CD1c-positive myeloid dendritic cell (primary cell): Measurements from ENCODE around the gene C15orf61.

Source experiments
- DNase-seq: peaks from one replicate; pipeline ENCODE4 v3.0.0-alpha.2; 2016; ENCODE audit errors: extremely low spot score

Gene C15orf61

DNA sequence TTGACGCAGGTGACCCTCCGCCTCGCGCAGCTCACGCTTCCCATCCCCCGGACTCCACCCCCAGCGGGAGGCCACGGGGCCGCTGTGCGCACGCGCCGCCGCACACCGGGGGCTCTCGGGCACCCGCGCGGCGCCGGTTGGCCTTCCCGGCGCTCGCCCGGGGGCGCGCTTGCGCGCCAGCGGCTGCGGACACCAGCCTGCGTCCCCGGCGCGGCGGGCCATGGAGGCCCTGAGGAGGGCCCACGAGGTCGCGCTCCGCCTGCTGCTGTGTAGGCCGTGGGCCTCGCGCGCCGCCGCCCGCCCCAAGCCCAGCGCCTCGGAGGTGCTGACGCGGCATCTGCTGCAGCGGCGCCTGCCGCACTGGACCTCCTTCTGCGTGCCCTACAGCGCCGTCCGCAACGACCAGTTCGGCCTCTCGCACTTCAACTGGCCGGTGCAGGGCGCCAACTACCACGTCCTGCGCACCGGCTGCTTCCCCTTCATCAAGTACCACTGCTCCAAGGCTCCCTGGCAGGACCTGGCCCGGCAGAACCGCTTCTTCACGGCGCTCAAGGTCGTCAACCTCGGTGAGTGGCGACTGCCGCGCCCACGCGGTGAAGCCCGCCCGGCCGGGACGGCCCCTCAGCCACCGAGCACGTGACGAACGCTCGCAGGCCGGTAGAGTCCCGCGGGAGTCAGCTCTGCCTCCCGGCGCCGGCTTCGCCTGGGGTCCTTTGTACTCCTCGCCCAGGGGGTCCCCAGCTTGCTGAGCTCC, at the start of gene C15orf61:
TSS of gene C15orf61 (plus strand) at position 103 of the 754 bp plus-strand sequence. CDS start at position 221, 118 bp downstream.
- DNase-seq: peak; percentile 89

DNA sequence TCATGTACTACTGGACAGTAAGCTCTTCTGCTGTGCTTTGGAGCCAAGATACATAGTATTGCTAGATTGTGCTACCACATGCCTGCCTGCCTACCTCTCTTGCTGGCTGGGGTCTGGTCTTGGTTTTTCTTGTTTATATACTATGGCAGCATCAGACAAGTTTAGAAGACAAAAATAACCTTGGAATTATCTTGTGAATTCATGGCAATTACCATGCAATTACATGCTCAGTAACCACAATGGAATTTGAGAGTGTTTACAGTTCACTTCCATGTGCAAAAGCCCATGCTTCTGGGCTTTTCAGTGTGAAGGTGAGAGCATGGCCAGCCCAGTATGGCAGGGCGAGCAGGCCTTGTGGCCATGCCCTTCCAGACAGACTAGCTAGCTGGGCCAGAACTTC, 48.0 kb upstream of the C15orf61 start:
- no peak for DNase-seq

DNA sequence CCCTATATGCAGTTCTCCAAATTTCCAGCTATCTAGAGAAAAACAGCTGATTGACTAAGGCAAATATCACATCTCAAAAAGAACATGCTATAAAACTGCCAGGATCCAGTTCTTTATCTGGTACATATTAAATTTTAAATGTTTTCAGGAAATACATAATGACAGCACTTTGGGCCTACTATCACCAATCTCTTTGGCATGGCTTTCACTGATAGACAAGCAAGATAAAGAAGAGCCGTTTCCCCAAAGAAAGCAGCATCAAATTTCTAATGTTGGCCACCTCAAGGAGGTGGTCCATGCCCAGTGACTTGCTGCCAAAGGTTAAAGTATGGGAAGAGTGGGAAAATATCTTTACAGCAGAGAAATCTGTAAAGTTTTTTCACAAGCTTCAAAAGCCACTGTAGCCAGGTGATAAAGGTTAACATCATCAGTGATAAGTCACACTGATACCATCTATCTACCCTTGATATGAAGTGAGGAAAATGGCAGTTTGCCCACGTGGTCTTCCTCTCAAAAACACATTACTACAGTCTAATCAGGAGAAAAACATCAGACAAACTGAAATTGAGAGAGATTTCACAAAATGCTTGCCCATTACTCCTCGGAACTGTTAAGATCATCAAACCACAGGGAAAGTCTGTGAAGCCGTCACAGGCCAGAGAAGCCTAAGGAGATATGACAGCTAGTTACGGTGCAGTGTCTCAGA, 46.4 kb upstream of the C15orf61 start:
- no peak for DNase-seq

DNA sequence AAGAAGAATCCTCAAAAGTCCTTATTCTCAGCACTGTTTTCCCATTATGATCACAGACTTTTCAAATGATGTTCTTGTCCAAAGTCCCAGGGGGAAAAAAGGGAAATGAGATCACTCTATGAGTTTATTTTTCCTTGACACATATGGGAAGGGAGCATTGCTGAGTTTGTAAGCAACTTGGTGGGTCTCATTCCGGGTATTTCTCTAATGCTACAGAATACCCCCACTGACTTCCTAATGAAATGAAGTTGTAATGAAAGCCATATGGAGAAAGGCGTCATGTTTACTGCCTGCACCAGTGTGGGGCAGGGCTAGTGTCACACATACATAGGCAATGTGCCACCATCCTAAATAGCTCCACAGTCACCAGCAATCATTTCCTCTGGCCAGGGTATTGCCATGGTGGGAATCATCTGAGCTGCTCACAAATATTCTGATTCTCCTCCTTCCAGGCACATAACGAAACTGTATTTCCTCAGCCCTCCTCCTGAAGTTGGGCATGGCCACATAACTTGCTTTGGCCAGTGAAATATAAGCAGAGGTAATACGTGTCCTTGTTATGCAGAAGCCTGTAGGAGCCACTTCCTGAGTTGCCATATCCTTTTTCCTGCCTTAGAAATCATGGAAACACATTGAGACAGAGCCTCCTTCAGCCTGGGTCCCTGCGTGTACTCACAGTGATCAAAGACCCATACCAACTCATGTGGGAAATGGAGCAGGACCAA, 41.0 kb upstream of the C15orf61 start:
- no peak for DNase-seq

DNA sequence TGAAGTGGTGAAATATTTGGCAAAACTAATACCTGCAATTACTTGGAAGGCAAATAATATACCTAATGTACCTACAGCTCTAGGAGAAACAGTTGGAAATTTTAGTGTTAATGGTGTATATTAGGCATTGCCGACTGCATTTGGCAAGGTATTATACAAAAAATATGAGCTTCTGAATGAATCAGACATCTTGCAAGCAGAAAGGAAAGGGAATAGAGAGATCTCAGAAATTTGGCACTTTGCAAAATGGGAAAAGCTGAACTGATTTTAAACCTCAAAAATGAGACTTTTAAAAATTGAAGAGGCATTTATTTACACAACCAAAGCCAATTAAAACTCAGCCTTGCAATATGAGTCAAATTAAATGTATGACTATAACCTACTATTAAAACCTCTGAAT, 40.2 kb upstream of the C15orf61 start:
- DNase-seq: no peak

DNA sequence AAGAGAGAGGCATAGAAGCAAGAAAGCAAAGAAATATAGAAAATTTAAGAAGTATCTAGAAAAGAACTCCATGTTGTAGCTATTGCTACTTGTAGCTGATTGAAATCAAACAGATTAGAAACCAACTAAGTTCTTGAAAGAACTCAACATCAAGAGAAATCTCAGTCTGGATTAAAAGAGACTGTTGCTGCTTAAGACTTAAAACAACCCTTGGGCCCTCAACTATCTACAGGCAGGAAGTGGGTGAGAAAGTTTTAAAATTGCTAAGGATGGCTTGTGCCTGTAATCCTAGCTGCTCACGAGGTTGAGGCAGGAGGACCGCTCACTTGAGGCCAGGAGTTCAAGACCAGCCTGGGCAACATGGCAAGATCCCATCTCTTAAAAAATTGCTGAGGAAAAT, 39.3 kb upstream of the C15orf61 start:
- DNase-seq: no peak

DNA sequence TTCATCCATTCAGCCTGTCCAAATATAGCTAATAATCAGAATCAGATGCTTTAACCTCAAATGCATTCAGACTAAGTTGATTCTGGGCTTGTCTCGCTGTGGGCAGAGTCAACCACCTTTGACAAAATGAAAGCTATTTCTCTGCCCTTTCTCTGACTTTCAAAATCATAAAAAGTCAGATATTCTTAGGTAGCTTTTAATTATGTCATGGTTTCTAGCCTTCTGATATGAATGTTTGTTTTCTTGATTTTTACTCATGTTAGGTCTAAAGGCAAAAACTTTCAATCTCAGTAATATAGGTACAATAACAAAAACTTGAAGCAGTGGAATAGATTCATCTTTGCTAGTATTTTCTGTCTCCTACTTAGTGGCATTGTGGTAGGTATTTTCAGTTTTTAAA, 25.3 kb upstream of the C15orf61 start:
- no peak for DNase-seq

DNA sequence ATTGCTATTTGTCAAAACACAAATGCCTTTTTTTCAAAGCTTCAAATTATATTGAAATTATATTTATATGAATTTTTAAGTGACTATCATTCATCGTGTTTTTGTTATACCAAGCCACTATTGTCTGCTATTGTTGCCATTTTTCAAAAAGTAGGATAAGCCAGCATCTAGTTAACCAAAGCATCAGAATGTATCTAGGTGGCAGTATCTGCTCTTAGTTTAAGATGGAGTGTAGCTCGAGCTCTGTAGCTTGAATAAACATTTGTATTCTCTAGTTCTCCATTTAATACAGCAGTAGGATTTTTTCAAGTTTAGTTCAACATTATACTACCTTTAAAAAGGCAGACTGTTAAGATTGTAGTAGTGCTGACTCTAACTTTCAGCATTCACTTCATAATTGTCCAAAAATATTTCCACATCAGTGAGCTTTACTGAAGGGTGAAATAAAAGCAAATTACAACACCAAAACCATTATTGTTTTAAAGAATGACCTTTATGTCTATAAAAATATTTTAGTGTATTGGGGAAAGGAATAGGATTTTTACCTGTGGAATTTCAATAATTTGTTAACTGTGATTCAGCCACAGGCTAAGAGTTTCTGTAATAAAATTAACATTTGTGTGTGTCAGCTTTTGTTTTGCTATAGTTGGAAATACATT, 19.6 kb upstream of the C15orf61 start:
- peak; percentile 9 for DNase-seq

DNA sequence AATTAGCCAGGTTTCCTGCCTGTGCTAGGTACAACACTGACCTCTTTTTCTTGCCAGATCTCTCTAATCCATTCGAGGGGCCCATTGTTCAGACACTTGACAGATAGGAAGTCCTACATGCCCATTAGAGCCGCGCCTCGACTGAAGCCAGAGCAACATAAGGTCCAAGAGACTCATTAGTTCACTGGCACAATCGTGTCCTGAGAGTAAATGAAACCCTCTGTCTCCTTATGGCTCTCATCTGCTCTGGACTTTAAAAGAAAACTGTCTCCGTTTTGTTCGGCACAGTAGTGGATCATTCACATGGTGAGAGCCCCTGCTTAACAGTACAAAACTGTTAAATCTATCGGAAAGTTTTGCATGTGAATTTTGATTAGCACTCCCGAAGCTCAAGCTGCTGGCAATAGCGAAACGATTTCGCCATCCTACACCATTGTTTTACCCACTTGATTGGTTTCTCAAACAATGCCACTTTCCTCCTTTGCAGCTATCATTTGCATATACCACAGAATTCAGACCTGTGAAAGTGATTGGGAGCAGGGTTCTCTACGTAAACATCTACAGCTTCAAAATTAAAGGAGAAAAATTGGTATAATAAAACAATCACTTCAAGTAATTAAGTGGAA, 19.0 kb upstream of the C15orf61 start:
- DNase-seq: no peak

DNA sequence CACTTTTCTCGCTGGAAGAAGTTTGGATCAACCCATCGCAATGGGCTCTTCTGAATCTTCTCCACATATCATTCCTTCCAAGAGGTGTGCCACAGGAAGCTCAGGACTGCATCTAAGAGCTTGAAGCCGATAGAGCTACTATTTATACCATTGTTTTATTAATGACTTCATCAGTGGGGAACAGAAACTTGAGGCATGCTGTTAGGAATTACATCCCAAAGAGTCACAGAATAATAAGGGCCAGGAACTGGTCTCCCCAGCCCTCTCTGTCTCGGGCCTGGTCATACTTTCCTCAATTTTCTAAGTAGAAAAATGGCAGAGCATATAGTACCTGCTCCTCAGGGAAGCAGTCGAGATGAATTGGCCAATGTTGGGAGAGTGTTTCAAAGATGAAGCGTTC, 16.9 kb upstream of the C15orf61 start:
- DNase-seq: no peak

DNA sequence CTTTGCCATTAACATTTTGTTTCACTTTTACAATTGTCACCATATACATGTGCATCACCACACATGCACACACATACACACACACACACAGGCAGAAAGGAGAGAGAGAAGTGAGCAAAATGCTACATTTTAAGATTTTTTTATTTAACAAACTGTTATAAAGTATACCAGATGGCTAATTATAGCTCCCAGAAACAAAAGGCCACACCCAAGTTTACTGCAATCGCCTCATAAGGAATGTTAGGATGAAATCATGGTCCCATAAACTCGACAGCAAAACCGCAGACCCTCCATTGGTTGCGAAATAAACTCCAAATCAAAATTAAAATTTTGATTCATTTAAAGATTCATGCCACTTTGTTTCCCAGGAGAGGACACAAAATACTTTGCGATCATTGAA, 16.1 kb upstream of the C15orf61 start:
- no peak for DNase-seq

DNA sequence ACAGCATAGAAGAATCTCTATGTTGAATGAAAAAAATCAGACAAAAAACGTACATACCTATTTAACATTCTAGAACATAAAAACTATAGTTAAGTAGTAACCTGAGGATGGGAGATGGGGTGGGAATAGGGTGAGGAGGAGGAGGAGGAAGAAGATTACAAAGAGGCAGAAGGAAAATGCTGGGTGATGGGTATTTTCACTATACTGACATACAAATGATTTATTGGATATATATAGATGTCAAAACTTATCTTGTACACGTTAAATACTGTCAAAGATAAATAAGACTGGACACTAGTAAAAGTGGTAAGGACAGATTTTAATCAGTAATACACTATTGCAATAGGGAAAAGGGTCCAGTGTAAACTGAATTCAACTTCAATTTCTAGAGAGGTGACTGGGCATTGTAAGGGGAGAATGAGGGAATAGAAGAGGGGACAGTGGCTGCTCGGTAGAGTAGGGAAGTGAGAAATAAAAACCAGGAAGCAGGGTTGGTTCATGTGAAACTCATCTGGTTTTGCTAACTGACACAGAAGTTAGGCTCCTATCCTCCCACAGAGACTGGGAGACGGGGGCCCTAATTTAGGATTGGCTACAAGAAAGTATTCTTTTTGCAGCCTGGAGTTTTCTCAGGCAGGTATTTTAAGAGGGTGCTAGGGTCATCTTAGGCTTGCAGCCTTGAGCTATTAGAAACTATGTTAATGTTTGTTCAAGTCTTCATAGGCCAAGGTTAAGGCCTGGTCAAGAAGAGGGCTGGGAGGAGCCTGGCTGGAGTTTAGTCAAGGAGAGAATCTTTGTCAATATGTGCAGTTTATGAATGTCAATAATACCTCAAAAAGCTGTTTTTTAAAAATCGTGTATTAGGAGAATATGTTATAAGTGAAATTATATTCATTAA, 15.0 kb upstream of the C15orf61 start:
- peak; percentile 69 for DNase-seq

DNA sequence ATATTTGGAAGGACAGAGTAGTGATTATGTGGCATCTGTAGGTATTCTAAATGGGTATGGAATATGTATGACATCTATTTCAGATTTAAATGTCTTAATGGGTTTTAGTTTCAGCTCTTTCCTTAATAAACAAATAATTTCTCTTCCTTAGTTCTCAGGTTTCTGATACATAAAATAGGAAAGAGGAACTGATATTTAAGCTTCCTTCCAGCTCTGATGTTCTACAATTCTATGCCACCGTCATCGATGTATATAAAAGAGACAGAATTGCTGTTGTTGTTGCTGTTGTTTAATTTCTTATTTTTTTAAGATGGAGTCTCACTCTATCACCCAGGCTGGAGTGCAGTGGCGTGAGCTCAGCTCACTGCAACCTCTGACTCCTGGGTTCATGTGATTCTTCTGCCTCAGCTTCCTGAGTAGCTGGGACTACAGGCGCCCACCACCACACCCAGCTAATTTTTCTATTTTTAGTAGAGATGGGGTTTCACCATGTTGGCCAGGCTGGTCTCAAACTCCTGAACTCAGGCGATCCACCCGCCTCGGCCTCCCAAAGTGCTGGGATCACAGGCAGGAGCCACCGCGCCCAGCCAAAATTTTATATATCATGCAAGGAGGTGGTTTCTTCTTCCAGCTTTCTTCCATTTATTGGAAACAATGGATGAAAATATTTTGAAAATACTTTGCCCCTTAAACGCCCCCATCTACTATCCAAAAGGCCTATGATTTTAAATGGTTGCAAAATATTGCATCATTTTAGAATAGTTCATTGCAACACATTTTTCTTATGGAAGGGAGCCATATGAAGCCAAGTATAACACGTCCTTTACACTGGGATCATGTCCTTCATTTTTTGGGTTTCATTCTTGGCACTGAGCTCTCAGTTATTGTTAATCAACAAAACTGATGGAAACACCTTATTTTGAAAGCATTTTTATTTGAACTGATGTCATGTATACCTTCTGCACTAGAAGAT, 13.9 kb upstream of the C15orf61 start:
- peak; percentile 55 for DNase-seq

DNA sequence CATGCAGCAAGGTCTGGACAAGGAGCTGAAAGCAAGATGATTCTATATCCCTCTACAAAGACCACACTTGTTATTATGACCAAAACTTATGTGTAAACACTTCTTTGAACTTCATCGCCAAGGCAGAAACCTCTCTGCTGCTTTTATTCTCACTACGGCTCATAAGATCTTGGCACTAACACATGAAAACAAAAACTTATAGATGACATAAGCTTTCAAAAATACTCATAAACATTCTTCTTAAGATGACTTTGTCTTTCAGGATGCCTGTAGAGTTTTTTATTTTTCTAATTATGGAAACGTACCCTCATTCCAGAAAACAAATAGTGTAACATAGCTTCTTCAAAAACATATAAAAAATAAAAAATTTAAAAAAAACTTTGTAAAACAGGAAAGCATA, 12.5 kb upstream of the C15orf61 start:
- no peak for DNase-seq

DNA sequence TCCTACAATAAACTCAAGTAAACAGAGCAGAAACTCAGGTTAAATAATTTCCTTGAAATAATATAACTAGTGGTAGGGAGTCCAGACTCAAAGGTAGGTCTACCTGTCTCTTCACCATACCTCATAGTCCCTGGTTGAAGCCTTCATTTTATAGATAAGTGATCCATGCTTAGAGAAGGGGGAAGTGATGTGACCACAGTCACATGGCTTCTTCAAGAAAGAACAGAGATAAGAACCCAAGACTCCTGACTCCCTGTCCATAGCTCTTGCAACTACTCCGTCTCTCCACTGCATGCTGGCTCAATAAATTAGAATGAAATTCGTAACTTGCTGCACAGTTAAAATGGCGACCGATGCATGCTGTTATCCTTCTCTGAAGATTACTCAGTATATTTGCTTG, 11.0 kb upstream of the C15orf61 start:
- no peak for DNase-seq

DNA sequence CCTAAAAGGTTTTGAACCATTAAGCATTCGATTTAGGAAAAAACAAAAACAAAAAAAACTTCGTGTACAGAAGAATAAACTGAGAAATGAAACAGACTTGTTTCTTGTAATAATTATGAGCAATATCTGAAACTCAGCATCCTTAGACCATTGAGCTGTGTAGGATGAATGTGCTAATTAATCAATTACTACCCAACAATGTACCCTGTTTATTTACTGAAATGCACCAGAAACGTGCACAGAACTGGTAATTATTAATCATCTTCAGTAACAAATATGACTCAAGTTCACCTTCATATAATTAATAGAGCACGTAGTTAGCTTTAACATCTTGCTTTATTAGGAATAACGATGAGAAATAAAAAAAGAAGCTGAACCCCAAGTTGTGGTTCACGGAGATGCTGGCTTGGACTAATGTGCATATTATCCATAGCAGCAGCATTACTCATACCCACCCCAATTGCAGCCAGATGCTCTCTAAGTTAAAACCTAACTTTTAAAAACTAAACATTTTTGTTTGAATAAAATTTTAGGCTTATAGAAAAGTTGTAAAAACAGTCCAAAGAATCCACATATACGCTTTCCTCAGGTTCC, 10.2 kb upstream of the C15orf61 start:
- DNase-seq: no peak

DNA sequence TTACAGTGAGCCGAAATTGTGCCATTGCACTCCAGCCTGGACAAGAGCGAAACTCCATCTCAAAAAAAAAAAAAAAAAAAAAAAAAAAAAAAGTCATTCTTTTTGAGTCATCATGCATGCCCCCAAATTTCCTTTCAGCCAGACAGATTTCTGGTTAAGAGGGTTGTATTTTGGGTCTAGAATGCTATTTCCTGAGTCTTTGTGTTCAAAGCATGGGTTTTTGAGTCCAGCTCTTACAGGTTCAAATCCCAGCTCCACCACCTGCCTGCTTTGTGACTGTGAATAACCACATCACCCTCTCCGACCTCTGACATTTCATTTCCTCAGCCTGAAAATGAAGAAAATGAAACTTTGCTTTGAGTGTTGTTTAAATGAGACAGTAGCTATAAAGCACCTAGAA, 9.3 kb upstream of the C15orf61 start:
- DNase-seq: no peak

DNA sequence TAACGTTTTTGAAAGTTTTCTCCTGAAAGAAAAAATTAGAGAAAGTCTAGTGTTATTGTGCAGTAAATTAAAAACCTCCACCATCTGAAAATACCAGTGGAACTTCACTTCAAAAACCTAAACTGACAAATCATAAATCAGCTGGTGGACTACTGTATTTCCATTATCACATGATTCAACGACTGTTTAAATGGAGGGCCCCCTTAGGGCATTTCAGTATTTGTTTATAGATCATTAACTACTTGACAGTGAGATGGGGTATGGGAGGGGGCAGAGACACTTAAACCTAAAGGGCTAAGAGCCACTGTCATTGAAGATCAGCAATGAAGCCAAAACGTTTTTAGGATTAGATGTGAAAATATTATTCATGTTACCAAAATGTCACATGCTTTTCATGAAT, 8.8 kb upstream of the C15orf61 start:
- DNase-seq: no peak
